WTC11 (cell line): ENCODE measurements around the gene HLA-A. TPM values are rescaled to one million over a fixed set of nuclear protein-coding genes. Genes with fewer than 3 reads are reported as not detected.

ENCODE experiments used
- ATAC-seq: fragments of 200-7000 bp; cut with Tn5 transposase; 2 replicates; pipeline ENCODE4 v1.10.0; 2021; ENCODE audit warnings: mild to moderate bottlenecking, moderate library complexity
- CTCF ChIA-PET: fragments of 300-600 bp; sonication (Branson Sonifier 250); formaldehyde crosslinking; loops from one replicate; lab custom pipeline; 2021; ENCODE audit warnings: antibody characterized with exemption; lab: Charles Lee
- POLR2A ChIA-PET: fragments of 350-600 bp; sonication (Branson Sonifier 250); formaldehyde crosslinking; loops from one replicate; lab custom pipeline; 2021; ENCODE audit warnings: antibody characterized with exemption; lab: Charles Lee
- DNase-seq: peaks from one replicate; pipeline ENCODE4 v3.0.0; 2021; ENCODE audit warnings: low spot score
- H3K27ac Mint-ChIP-seq: 2 replicates; pipeline ENCODE4 v1.8.0; 2021; ENCODE audit warnings: mixed read lengths
- H3K27me3 Mint-ChIP-seq: 2 replicates; pipeline ENCODE4 v1.8.0; 2021; ENCODE audit warnings: low read depth, mild to moderate bottlenecking, moderate library complexity, mixed read lengths
- H3K36me3 Mint-ChIP-seq: 2 replicates; pipeline ENCODE4 v1.8.0; 2021; ENCODE audit warnings: mixed read lengths
- H3K4me1 Mint-ChIP-seq: 2 replicates; pipeline ENCODE4 v1.8.0; 2022; ENCODE audit warnings: mixed read lengths
- H3K4me3 Mint-ChIP-seq: 2 replicates; pipeline ENCODE4 v1.8.0; 2021; ENCODE audit warnings: mild to moderate bottlenecking, moderate library complexity, mixed read lengths
- H3K9me3 Mint-ChIP-seq: 2 replicates; pipeline ENCODE4 v1.8.0; 2021; ENCODE audit warnings: mixed read lengths
- FOXP1 ChIP-seq: sonication (generic); formaldehyde crosslinking; IDR thresholded peaks from 2 replicates; pipeline ENCODE4 v1.8.0; 2022; ENCODE audit warnings: missing genetic modification reagents, mild to moderate bottlenecking, moderate library complexity, borderline replicate concordance
- GABPB1 ChIP-seq: sonication (generic); formaldehyde crosslinking; IDR thresholded peaks from 2 replicates; pipeline ENCODE4 v1.8.1; 2023; ENCODE audit warnings: mild to moderate bottlenecking, missing genetic modification reagents
- IRF2 ChIP-seq: sonication (generic); formaldehyde crosslinking; IDR thresholded peaks from 2 replicates; pipeline ENCODE4 v1.8.0; 2022; ENCODE audit warnings: low read depth, missing genetic modification reagents, borderline replicate concordance
- MXD4 ChIP-seq: fragments of 250-450 bp; sonication (Bioruptor Pico); IDR thresholded peaks from 2 replicates; pipeline ENCODE4 v1.8.0; 2021; ENCODE audit warnings: mild to moderate bottlenecking, moderate library complexity, borderline replicate concordance
- NR1H2 ChIP-seq: sonication (generic); formaldehyde crosslinking; IDR thresholded peaks from 2 replicates; pipeline ENCODE4 v1.9.0; 2021; ENCODE audit warnings: mild to moderate bottlenecking, moderate library complexity, missing genetic modification reagents
- NR2C2 ChIP-seq: sonication (generic); formaldehyde crosslinking; IDR thresholded peaks from 2 replicates; pipeline ENCODE4 v1.8.0; 2022; ENCODE audit warnings: mild to moderate bottlenecking, missing genetic modification reagents
- PRRX2 ChIP-seq: fragments of 250-450 bp; sonication (Bioruptor Pico); IDR thresholded peaks from 2 replicates; pipeline ENCODE4 v1.8.0; 2021; ENCODE audit warnings: mild to moderate bottlenecking
- TEAD4 ChIP-seq: sonication (generic); formaldehyde crosslinking; IDR thresholded peaks from 2 replicates; pipeline ENCODE4 v1.8.0; 2022; ENCODE audit warnings: mild to moderate bottlenecking, missing genetic modification reagents
- ZNF219 ChIP-seq: sonication (generic); formaldehyde crosslinking; IDR thresholded peaks from 2 replicates; pipeline ENCODE4 v1.8.0; 2023; ENCODE audit warnings: missing genetic modification reagents, mild to moderate bottlenecking, borderline replicate concordance
- ZNF232 ChIP-seq: sonication (generic); formaldehyde crosslinking; IDR thresholded peaks from 2 replicates; pipeline ENCODE4 v1.8.0; 2022; ENCODE audit warnings: mild to moderate bottlenecking, missing genetic modification reagents
- ZNF317 ChIP-seq: sonication (generic); formaldehyde crosslinking; IDR thresholded peaks from 2 replicates; pipeline ENCODE4 v1.8.1; 2023; ENCODE audit warnings: low read depth, mild to moderate bottlenecking, moderate library complexity, missing genetic modification reagents, borderline replicate concordance
- total RNA-seq: library from RNA; stranded (reverse); gene quantifications from 3 replicates; pipeline ENCODE4 v1.2.3, GENCODE V29; 2021
- TF ChIP-seq, protein P1 (sequence below): sonication (generic); formaldehyde crosslinking; IDR thresholded peaks from 2 replicates; pipeline ENCODE4 v1.8.0; 2022; ENCODE audit warnings: mild to moderate bottlenecking, missing genetic modification reagents
- TF ChIP-seq, protein P2 (sequence below): sonication (generic); formaldehyde crosslinking; IDR thresholded peaks from 2 replicates; pipeline ENCODE4 v1.8.1; 2023; ENCODE audit warnings: mild to moderate bottlenecking, moderate library complexity, missing genetic modification reagents
- TF ChIP-seq, protein P3 (sequence below): sonication (generic); formaldehyde crosslinking; conservative IDR thresholded peaks from 2 replicates; pipeline ENCODE4 v1.8.1; 2023; ENCODE audit warnings: mild to moderate bottlenecking, low read depth, missing genetic modification reagents, moderate library complexity
- TF ChIP-seq, protein P4 (sequence below): sonication (generic); formaldehyde crosslinking; IDR thresholded peaks from 2 replicates; pipeline ENCODE4 v1.8.0; 2022; ENCODE audit warnings: mild to moderate bottlenecking, missing genetic modification reagents
- TF ChIP-seq, protein P5 (sequence below): fragments of 250-450 bp; sonication (Bioruptor Pico); IDR thresholded peaks from 2 replicates; pipeline ENCODE4 v1.9.0; 2021; ENCODE audit warnings: moderate library complexity, mild to moderate bottlenecking, inconsistent platforms, borderline replicate concordance
- TF ChIP-seq, protein P6 (sequence below): fragments of 250-450 bp; sonication (Bioruptor Pico); IDR thresholded peaks from 2 replicates; pipeline ENCODE4 v1.9.0; 2021; ENCODE audit warnings: mild to moderate bottlenecking, borderline replicate concordance

HLA-A gene
- total RNA-seq, 1 experiment from 2014 or later: 93.2 TPM

DNA sequence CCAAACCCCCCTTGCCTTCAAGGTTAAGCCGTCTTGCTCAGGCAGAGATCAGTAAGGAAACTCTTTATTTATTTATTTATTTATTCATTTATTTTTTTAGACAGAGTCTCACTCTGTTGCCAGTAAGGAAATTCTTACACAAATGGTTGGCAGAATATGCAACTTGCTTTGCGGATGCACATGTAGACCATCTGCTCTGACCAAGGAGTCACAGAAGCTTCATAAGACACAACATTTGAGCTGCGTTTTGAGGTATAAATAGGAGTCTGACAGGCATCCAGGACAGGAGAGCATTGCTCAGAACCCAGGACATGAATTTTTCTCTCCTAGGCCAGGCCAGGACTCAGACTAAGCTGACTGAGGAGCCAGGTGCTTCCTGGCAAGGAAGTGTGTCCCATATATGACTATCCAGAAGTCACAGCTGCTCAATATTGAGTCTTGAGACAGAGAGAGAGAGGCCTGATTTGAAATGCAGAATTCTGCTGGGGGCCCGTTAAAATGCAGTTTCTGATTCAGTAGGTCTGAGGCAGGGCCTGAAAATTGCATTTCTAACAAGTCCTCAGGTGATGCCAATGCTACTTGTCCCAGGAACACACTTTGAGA lies 43.9 kb downstream of the HLA-A start (continued):
- TF ChIP-seq ZNF219 (no peak), IRF2 (CRISPR knock-in tag) (no peak), ZNF232 (CRISPR knock-in tag) (no peak), MXD4 (CRISPR knock-in tag) (no peak)
- TF ChIP-seq, protein P1, sequence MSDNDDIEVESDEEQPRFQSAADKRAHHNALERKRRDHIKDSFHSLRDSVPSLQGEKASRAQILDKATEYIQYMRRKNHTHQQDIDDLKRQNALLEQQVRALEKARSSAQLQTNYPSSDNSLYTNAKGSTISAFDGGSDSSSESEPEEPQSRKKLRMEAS (CRISPR knock-in tag): no peak

DNA sequence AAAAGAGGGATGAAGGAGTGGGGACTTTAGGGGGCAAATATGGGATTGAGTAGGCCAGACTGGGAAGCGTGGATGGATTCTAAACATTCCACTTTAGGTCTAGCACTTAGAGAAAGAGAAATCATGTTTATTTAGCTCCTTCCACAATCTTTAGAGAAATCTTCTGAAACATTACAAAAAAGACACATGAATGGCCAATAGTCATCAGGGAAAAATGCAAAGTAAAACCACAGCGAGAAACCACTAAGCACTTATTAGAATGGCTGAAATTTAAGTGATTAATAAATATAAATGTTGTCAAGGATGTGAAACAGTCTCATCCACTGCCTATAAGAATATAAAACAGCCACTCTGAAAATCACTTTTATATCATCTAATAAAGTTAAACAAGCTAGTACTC lies 46.9 kb downstream of the HLA-A start:
- no peak overlapping the region for H3K27ac Mint-ChIP-seq
- H3K36me3 Mint-ChIP-seq: no peaks in the 10 kb centered on the region
- no peaks in the 10 kb centered on the region for H3K9me3 Mint-ChIP-seq
- peaks cover 13% of the 10 kb centered on the region for H3K27me3 Mint-ChIP-seq
- no peak overlapping the region for H3K4me3 Mint-ChIP-seq
- ChIA-PET POLR2A (interaction anchor here (0.6 kb wide), 1 partner anchor 356 kb away, joined by 7 read pairs; the partner anchor contains the start of gene GABBR1), CTCF (interaction anchor here (0.8 to 1.6 kb wide), 3 partner anchors 114 to 142 kb away, joined by 3 read pairs; no protein-coding TSS in a partner anchor)
- no peak for TF ChIP-seq NR1H2 (CRISPR knock-in tag)
- TF ChIP-seq, protein P2, sequence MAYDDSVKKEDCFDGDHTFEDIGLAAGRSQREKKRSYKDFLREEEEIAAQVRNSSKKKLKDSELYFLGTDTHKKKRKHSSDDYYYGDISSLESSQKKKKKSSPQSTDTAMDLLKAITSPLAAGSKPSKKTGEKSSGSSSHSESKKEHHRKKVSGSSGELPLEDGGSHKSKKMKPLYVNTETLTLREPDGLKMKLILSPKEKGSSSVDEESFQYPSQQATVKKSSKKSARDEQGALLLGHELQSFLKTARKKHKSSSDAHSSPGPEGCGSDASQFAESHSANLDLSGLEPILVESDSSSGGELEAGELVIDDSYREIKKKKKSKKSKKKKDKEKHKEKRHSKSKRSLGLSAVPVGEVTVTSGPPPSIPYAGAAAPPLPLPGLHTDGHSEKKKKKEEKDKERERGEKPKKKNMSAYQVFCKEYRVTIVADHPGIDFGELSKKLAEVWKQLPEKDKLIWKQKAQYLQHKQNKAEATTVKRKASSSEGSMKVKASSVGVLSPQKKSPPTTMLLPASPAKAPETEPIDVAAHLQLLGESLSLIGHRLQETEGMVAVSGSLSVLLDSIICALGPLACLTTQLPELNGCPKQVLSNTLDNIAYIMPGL (CRISPR knock-in tag): no peak
- TF ChIP-seq, protein P3, sequence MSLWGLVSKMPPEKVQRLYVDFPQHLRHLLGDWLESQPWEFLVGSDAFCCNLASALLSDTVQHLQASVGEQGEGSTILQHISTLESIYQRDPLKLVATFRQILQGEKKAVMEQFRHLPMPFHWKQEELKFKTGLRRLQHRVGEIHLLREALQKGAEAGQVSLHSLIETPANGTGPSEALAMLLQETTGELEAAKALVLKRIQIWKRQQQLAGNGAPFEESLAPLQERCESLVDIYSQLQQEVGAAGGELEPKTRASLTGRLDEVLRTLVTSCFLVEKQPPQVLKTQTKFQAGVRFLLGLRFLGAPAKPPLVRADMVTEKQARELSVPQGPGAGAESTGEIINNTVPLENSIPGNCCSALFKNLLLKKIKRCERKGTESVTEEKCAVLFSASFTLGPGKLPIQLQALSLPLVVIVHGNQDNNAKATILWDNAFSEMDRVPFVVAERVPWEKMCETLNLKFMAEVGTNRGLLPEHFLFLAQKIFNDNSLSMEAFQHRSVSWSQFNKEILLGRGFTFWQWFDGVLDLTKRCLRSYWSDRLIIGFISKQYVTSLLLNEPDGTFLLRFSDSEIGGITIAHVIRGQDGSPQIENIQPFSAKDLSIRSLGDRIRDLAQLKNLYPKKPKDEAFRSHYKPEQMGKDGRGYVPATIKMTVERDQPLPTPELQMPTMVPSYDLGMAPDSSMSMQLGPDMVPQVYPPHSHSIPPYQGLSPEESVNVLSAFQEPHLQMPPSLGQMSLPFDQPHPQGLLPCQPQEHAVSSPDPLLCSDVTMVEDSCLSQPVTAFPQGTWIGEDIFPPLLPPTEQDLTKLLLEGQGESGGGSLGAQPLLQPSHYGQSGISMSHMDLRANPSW: no peak
- TF ChIP-seq ZNF232 (CRISPR knock-in tag): no peak
- no peak for TF ChIP-seq ZNF317 (CRISPR knock-in tag)
- TF ChIP-seq, protein P4, sequence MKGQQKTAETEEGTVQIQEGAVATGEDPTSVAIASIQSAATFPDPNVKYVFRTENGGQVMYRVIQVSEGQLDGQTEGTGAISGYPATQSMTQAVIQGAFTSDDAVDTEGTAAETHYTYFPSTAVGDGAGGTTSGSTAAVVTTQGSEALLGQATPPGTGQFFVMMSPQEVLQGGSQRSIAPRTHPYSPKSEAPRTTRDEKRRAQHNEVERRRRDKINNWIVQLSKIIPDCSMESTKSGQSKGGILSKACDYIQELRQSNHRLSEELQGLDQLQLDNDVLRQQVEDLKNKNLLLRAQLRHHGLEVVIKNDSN (CRISPR knock-in tag): no peak
- no peak for TF ChIP-seq FOXP1 (CRISPR knock-in tag)
- ATAC-seq (no peak), DNase-seq (no peak)
- H3K4me1 Mint-ChIP-seq: no peaks in the 10 kb centered on the region

DNA sequence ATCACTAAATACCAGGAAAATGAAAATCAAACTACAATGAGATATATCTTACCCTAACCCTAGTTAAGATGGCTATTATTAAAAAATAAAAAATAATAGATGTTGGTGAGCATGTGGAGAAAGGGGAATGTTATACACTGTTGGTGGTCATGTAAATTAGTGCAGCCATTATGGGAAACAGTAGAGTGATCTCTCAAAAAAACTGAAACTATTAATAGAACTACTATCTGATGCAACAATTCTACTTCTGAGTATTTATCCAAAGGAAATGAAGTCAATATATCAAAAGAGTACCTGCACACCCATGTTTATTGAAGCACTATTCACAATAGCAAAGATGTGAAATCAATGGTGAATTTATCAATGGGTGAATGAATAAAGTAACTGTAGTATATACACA lies 48.6 kb downstream of the HLA-A start:
- Mint-ChIP-seq H3K4me3 (no peak overlapping the region), H3K36me3 (no peaks in the 10 kb centered on the region), H3K27me3 (peaks cover 13% of the 10 kb centered on the region), H3K4me1 (no peaks in the 10 kb centered on the region)
- DNase-seq: no peak
- no peak for ATAC-seq
- POLR2A ChIA-PET: no interaction called here
- TF ChIP-seq, protein P5, sequence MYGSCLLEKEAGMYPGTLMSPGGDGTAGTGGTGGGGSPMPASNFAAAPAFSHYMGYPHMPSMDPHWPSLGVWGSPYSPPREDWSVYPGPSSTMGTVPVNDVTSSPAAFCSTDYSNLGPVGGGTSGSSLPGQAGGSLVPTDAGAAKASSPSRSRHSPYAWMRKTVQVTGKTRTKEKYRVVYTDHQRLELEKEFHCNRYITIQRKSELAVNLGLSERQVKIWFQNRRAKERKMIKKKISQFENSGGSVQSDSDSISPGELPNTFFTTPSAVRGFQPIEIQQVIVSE: no peak
- TF ChIP-seq GABPB1 (CRISPR knock-in tag): no peak
- no peak for TF ChIP-seq NR2C2 (CRISPR knock-in tag)
- TF ChIP-seq PRRX2: no peak
- TF ChIP-seq TEAD4 (CRISPR knock-in tag): no peak
- TF ChIP-seq, protein P6, sequence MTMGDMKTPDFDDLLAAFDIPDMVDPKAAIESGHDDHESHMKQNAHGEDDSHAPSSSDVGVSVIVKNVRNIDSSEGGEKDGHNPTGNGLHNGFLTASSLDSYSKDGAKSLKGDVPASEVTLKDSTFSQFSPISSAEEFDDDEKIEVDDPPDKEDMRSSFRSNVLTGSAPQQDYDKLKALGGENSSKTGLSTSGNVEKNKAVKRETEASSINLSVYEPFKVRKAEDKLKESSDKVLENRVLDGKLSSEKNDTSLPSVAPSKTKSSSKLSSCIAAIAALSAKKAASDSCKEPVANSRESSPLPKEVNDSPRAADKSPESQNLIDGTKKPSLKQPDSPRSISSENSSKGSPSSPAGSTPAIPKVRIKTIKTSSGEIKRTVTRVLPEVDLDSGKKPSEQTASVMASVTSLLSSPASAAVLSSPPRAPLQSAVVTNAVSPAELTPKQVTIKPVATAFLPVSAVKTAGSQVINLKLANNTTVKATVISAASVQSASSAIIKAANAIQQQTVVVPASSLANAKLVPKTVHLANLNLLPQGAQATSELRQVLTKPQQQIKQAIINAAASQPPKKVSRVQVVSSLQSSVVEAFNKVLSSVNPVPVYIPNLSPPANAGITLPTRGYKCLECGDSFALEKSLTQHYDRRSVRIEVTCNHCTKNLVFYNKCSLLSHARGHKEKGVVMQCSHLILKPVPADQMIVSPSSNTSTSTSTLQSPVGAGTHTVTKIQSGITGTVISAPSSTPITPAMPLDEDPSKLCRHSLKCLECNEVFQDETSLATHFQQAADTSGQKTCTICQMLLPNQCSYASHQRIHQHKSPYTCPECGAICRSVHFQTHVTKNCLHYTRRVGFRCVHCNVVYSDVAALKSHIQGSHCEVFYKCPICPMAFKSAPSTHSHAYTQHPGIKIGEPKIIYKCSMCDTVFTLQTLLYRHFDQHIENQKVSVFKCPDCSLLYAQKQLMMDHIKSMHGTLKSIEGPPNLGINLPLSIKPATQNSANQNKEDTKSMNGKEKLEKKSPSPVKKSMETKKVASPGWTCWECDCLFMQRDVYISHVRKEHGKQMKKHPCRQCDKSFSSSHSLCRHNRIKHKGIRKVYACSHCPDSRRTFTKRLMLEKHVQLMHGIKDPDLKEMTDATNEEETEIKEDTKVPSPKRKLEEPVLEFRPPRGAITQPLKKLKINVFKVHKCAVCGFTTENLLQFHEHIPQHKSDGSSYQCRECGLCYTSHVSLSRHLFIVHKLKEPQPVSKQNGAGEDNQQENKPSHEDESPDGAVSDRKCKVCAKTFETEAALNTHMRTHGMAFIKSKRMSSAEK: no peak
- TF ChIP-seq, all 79 proteins: peak for 0
- no peaks in the 10 kb centered on the region for H3K9me3 Mint-ChIP-seq
- CTCF ChIA-PET: no interaction called here
- H3K27ac Mint-ChIP-seq: no peak overlapping the region
